BLaER1 treated with 17β-estradiol and CSF1 and Interleukin-3, amounts not matched to agents 10 nM and 100 nM (cell line): ENCODE measurements around the gene TM4SF20.

Source experiments
- H3K27ac ChIP-seq, 11 experiments: shearing (Covaris generic); formaldehyde crosslinking; 2 replicates each; pipeline ENCODE4 v1.8.1; 2022
- H3K27me3 ChIP-seq, 11 experiments: shearing (Covaris generic); formaldehyde crosslinking; 2 replicates each; pipeline ENCODE4 v1.8.1; 2022
- H3K36me3 ChIP-seq, 11 experiments: shearing (Covaris generic); formaldehyde crosslinking; 2 replicates each; pipeline ENCODE4 v1.8.1; 2022
- H3K4me1 ChIP-seq, 10 experiments: shearing (Covaris generic); formaldehyde crosslinking; 2 replicates each; pipeline ENCODE4 v1.8.1; 2022
- H3K4me2 ChIP-seq, 11 experiments: shearing (Covaris generic); formaldehyde crosslinking; 2 replicates each; pipeline ENCODE4 v1.8.1; 2022
- H3K4me3 ChIP-seq, 10 experiments: shearing (Covaris generic); formaldehyde crosslinking; 2 replicates each; pipeline ENCODE4 v1.8.1; 2022
- H3K9ac ChIP-seq, 11 experiments: shearing (Covaris generic); formaldehyde crosslinking; 2 replicates each; pipeline ENCODE4 v1.8.1; 2022
- H3K9me3 ChIP-seq, 11 experiments: shearing (Covaris generic); formaldehyde crosslinking; replicated peaks in 1 of 11; 2 replicates each; pipeline ENCODE4 v1.8.1; 2022
- H4K20me1 ChIP-seq, 11 experiments: shearing (Covaris generic); formaldehyde crosslinking; 2 replicates each; pipeline ENCODE4 v1.8.1; 2022
- Cebpa-rat ChIP-seq, 11 experiments: shearing (Covaris generic); IDR thresholded peaks; 2 replicates each; pipeline ENCODE4 v1.8.1; 2022

The TM4SF20 gene

GRCh38 chr2:227413371-227413770 lies 34.3 kb upstream of the TM4SF20 start:
- peaks cover 24 to 98% (median 75%) of the 10 kb centered on the region in 10 experiments for H3K4me1 ChIP-seq
- no peaks in the 10 kb centered on the region for H3K27me3 ChIP-seq
- H3K4me2 ChIP-seq: peak overlapping the region in 7 of 11 experiments; percentile 15 to 87 (median 73); a peak in 12 of 22 replicates
- no peak for TF ChIP-seq Cebpa-rat (IDR thresholded peaks at IDR 0.05)
- H3K9ac ChIP-seq: peak overlapping the region in 1 of 11 experiments; percentile 40; a peak in 2 of 22 replicates
- peak overlapping the region; percentile 37 to 95 (median 90); a peak in 18 of 22 replicates for H3K27ac ChIP-seq
- no peaks in the 10 kb centered on the region for H4K20me1 ChIP-seq
- no peaks in the 10 kb centered on the region for H3K9me3 ChIP-seq
- H3K36me3 ChIP-seq: no peaks in the 10 kb centered on the region
- H3K4me3 ChIP-seq: no peak overlapping the region

DNA sequence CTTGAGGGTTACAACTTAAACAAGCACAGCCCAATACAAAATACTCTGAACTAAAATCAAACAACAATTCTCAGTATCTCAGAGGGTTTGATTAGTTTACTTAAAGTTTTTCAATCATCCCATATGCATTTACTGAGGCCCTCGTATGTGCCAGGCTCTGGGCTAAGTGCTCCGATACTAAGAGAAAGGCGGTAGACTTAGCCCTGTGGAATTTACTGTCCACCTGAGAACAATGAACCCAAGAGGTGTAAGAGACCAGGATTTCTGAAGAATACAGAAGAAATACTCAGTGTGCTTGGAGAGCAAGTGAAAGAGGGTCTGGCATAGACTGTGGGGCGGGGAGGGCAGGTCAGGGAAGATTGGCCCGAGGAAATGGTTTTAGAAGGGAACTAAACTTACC lies 33.8 kb upstream of the TM4SF20 start:
- Histone ChIP-seq H3K4me2 (peak overlapping the region in 7 of 11 experiments; percentile 15 to 87 (median 73); a peak in 13 of 22 replicates), H3K9me3 (no peaks in the 10 kb centered on the region), H3K27me3 (no peaks in the 10 kb centered on the region), H3K9ac (peak overlapping the region in 1 of 11 experiments; percentile 40; a peak in 2 of 22 replicates), H4K20me1 (no peaks in the 10 kb centered on the region), H3K36me3 (no peaks in the 10 kb centered on the region), H3K4me1 (peaks cover 24 to 98% (median 72%) of the 10 kb centered on the region in 10 experiments), H3K4me3 (no peak overlapping the region), H3K27ac (peak overlapping the region; percentile 37 to 95 (median 90); a peak in 18 of 22 replicates)
- TF ChIP-seq Cebpa-rat (IDR thresholded peaks at IDR 0.05): no peak

DNA sequence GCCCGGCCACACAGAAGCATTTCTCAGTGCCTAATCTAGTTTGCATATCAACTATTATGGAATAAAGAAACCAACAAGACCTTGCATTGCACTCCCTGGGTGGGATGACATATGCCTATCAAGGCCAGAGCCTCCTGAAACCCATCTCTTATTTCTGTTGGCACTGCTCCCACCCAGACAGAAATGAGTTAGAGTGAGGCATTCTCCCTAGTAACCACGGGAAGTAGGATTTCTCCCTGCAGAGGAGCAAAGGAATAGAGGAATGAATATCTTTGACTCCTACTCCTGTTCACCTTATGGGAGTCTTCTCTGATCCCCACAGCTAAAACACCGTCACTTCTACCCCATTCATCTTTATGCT lies 32.9 kb upstream of the TM4SF20 start:
- Histone ChIP-seq H3K4me2 (peak overlapping the region in 7 of 11 experiments; percentile 24 to 87 (median 73); a peak in 13 of 22 replicates), H3K4me3 (no peak overlapping the region), H3K27me3 (no peaks in the 10 kb centered on the region), H3K4me1 (peaks cover 24 to 98% (median 71%) of the 10 kb centered on the region in 10 experiments), H4K20me1 (no peaks in the 10 kb centered on the region), H3K9me3 (no peaks in the 10 kb centered on the region), H3K27ac (peak overlapping the region in 6 of 11 experiments; percentile 13 to 95 (median 80); a peak in 9 of 22 replicates), H3K36me3 (no peaks in the 10 kb centered on the region), H3K9ac (no peak overlapping the region)
- TF ChIP-seq Cebpa-rat (IDR thresholded peaks at IDR 0.05): no peak

DNA sequence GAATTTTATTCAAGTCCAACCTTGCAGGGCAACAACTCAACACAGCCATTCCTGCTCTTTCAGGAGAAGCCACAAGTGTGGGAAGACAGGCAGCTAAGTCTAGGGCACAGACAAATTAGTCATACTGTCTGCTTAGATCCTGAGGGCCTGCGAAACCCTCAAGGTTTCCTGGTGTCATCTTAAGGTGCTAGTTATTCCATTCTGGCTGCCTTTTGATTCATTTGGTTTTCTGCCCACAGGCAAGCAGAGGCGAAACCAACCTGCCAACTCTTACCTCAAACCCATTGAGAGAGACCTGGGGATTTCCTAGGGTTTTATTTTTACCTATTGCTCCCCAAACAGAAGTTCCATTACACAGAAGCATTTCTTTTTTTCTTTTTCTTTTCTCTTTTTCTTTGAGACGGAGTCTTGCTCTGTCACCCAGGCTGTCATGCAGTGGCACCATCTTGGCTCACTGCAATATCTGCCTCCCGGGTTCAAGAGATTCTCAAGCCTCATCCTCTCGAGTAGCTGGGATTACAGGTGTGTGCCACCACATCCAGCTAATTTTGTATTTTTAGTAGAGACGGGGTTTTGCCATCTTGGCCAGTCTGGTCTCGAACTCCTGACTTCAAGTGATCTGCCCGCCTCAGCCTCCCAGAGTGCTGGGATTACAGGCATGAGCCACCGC lies 32.3 kb upstream of the TM4SF20 start:
- TF ChIP-seq Cebpa-rat (IDR thresholded peaks at IDR 0.05): no peak
- Histone ChIP-seq H3K9me3 (no peaks in the 10 kb centered on the region), H3K4me2 (peak overlapping the region in 8 of 11 experiments; percentile 5 to 87 (median 66); a peak in 14 of 22 replicates), H3K27me3 (no peaks in the 10 kb centered on the region), H3K9ac (no peak overlapping the region), H3K27ac (peak overlapping the region in 6 of 11 experiments; percentile 19 to 95 (median 52); a peak in 7 of 22 replicates), H3K4me1 (peaks cover 19 to 98% (median 71%) of the 10 kb centered on the region in 10 experiments), H3K36me3 (no peaks in the 10 kb centered on the region), H3K4me3 (no peak overlapping the region), H4K20me1 (no peaks in the 10 kb centered on the region)

DNA sequence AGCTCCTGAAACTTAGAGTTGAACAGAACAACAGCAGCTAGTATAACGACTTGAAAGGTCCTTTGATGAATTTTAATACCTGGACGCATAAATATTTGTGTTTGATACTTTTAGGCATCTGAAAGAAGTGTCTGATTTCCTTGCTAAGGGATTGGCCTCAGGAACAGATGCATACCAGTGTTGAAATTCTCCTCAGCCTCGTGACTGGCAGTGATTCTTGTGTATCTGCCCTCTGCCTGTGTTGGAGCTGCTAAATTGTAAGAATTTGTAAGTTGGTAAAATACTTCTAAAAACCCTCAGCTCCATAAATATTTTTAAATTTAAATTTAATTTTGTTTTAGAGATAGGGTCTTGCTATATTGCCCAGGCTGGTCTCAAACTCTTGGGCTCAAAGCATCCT lies 31.1 kb upstream of the TM4SF20 start:
- Histone ChIP-seq H3K36me3 (no peaks in the 10 kb centered on the region), H3K9me3 (no peaks in the 10 kb centered on the region), H3K4me2 (peak overlapping the region in 3 of 11 experiments; percentile 75 to 87 (median 76); a peak in 3 of 22 replicates), H3K9ac (no peak overlapping the region), H3K27me3 (no peaks in the 10 kb centered on the region), H3K4me3 (no peak overlapping the region), H3K4me1 (peaks cover 6 to 98% (median 70%) of the 10 kb centered on the region in 10 experiments), H4K20me1 (no peaks in the 10 kb centered on the region), H3K27ac (0 out of 22 replicates have a peak overlapping the region, but pooled peaks of 1 of the 11 experiments have one; percentile 39)
- no peak for TF ChIP-seq Cebpa-rat (IDR thresholded peaks at IDR 0.05)

GRCh38 chr2:227407591-227408151 lies 28.6 kb upstream of the TM4SF20 start:
- no peak overlapping the region for H3K4me3 ChIP-seq
- H3K9ac ChIP-seq: no peak overlapping the region; a peak in 1 of 22 replicates
- peak overlapping the region in 6 of 11 experiments; percentile 13 to 73 (median 58); a peak in 12 of 22 replicates for H3K4me2 ChIP-seq
- H3K9me3 ChIP-seq: no peaks in the 10 kb centered on the region
- TF ChIP-seq Cebpa-rat (IDR thresholded peaks at IDR 0.05): no peak
- H3K4me1 ChIP-seq: peaks cover 8 to 88% (median 59%) of the 10 kb centered on the region in 10 experiments
- H3K27ac ChIP-seq: peak overlapping the region in 7 of 11 experiments; percentile 0 to 45 (median 30); a peak in 8 of 22 replicates
- H3K27me3 ChIP-seq: no peaks in the 10 kb centered on the region
- no peaks in the 10 kb centered on the region for H4K20me1 ChIP-seq
- no peaks in the 10 kb centered on the region for H3K36me3 ChIP-seq

DNA sequence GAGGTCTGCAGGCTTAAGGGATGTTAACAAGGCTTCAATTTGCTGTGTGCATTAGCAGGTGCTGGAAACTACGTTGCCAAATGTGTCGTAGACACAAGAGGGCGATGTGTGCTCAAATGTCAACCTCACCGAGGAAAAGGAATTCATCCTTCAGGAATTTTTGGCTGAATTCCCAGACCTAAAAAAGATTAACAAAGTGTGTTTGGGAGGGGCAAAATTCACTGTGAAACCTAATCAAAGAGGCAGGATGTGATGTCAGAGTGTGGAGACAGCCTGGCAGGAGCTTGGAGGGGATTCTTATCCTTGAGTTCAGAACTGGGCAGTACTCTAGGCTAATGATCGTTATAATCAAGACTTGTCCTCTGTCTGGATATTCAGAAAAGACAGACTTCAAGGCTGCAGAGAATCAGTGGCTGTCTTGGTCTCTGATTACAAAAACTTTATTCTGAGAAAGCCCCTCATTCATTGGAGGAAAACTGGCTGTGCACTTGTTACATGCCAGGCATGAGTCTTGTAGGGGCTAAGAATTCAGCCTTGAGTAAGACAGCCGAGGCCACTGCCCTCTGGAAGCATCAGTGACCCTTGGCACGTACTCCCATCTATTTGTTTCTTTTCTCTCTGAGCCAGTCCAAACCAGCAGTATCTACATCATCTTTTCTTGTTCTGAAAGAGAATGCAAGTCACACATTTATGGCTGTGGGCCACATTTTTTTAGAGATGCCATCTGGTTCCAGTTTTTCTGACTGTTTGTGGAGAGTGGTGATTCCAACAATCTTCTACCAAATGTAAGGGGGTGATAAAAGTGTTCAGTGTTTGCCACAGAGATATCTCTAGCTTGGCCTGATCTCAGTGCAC lies 27.3 kb upstream of the TM4SF20 start:
- TF ChIP-seq Cebpa-rat (IDR thresholded peaks at IDR 0.05): no peak
- Histone ChIP-seq H3K4me3 (no peak overlapping the region), H3K4me2 (peak overlapping the region in 7 of 11 experiments; percentile 12 to 73 (median 49); a peak in 11 of 22 replicates), H3K27me3 (no peaks in the 10 kb centered on the region), H3K36me3 (no peaks in the 10 kb centered on the region), H4K20me1 (no peaks in the 10 kb centered on the region), H3K4me1 (peaks cover 8 to 75% (median 47%) of the 10 kb centered on the region in 10 experiments), H3K9ac (peak overlapping the region in 2 of 11 experiments; percentile 0 to 32; a peak in 3 of 22 replicates), H3K27ac (peak overlapping the region in 8 of 11 experiments; percentile 1 to 45 (median 26); a peak in 12 of 22 replicates), H3K9me3 (no peaks in the 10 kb centered on the region)

DNA sequence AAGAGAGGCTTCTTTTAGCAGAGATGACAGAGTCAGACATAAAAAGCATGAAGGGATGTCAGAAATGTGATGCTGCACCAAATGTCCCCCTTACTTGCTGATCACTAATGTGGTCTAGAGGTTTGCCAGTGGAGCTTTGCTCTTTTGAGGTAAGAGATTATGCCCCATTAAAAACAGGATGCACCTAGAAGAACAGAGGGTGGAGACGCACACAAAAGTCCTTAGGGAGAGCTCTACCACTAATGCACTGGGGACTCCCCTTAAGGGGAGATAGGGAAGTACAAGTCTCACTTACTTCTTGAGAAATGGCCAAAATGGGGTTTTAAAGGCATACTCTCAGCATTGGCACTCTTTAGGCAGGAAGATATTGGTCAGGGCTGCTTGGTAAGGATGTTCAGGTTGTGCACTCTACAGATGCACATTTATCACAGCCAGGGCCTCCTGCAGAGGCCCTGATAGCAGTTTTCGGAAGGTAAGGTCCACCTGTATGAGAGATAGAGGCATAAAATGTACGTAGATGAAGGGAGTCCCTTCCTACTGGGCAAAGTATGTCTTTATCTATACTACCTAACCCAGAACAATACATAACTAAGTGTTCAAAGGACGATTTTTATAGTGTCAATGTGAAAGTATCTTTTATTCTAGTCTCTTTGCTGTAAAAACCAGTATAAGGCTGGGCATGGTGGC lies 25.6 kb upstream of the TM4SF20 start:
- Histone ChIP-seq H3K9ac (peak overlapping the region in 1 of 11 experiments; percentile 25; a peak in 2 of 22 replicates), H3K27me3 (no peaks in the 10 kb centered on the region)

More for the DNA sequence above, 25.6 kb upstream of the TM4SF20 start:
- no peaks in the 10 kb centered on the region for H3K36me3 ChIP-seq
- no peaks in the 10 kb centered on the region for H3K9me3 ChIP-seq
- no peak for TF ChIP-seq Cebpa-rat (IDR thresholded peaks at IDR 0.05)
- peak overlapping the region in 8 of 11 experiments; percentile 20 to 60 (median 38); a peak in 13 of 22 replicates for H3K27ac ChIP-seq
- H3K4me2 ChIP-seq: peak overlapping the region; percentile 25 to 73 (median 60); a peak in 21 of 22 replicates
- H3K4me1 ChIP-seq: peaks cover 8 to 59% (median 37%) of the 10 kb centered on the region in 10 experiments
- no peak overlapping the region for H3K4me3 ChIP-seq
- no peaks in the 10 kb centered on the region for H4K20me1 ChIP-seq
